Stimulated activated CD8-positive, alpha-beta memory T cell treated with anti-CD3 and anti-CD28 coated beads, Interleukin-4, amount 100 ng/mL, for 4 hours (primary cell): ENCODE data around the gene TMX4.
"Not testable (repeated sequence)": the region's sequence is repeated elsewhere in the genome, so short reads cannot be mapped to it uniquely, and the experiment has no call there.

Experiments
- DNase-seq, 2 donors: peaks; one replicate each; pipeline ENCODE4 v3.0.0-alpha.2; 2020; ENCODE audit warnings: low read depth in 2 of 2, low spot score in 1 of 2

The TMX4 gene

GRCh38 chr20:7971536-7972280 lies 47.9 kb downstream of the TMX4 start:
- no peak for DNase-seq

GRCh38 chr20:7967199-7967844 lies 52.2 kb downstream of the TMX4 start:
- DNase-seq: no peak

GRCh38 chr20:7966176-7966575 lies 53.4 kb downstream of the TMX4 start:
- no peak for DNase-seq

- DNase-seq: no peak
Measured at GRCh38 chr20:7959484-7959883, 60.1 kb downstream of the TMX4 start.

- DNase-seq: not testable (repeated sequence)
Measured at GRCh38 chr20:7956561-7956960, 63.0 kb downstream of the TMX4 start.

- no peak for DNase-seq
Measured at GRCh38 chr20:7950387-7950786, 69.2 kb downstream of the TMX4 start.

GRCh38 chr20:7943891-7944290 lies 75.7 kb downstream of the TMX4 start:
- DNase-seq: no peak

GRCh38 chr20:7940341-7940740 lies 79.2 kb downstream of the TMX4 start, which contains the start of gene HAO1:
HAO1 (minus strand) TSS chr20:7940458; CDS start chr20:7940422, 36 bp downstream.
- DNase-seq: no peak

GRCh38 chr20:7939663-7940062 lies 79.9 kb downstream of the TMX4 start:
- no peak for DNase-seq

GRCh38 chr20:7938058-7938457 lies 81.5 kb downstream of the TMX4 start:
- no peak for DNase-seq

GRCh38 chr20:7937328-7937727 lies 82.2 kb downstream of the TMX4 start:
- DNase-seq: no peak

- DNase-seq: no peak
Measured at GRCh38 chr20:7935027-7935551, 84.5 kb downstream of the TMX4 start.

GRCh38 chr20:7933346-7933745 lies 86.2 kb downstream of the TMX4 start:
- no peak for DNase-seq

GRCh38 chr20:7930343-7930742 lies 89.2 kb downstream of the TMX4 start:
- DNase-seq: no peak
